ENCODE data around the gene CLCN6. TPM values are rescaled to one million over a fixed set of nuclear protein-coding genes. Genes with fewer than 3 reads are reported as not detected.

Gene CLCN6
- total RNA-seq, 2 donors from 2014 or later = 27.5 to 31.5 TPM

GRCh38 chr1:11878891-11879190, 72.8 kb downstream of the CLCN6 start:
- Histone ChIP-seq H3K9me3 (no peaks in the 10 kb centered on the region), H3K36me3 (no peaks in the 10 kb centered on the region), H3K27ac (no peak overlapping the region), H3K27me3 (replicated peaks; ENCODE audit: insufficient read depth) (no peaks in the 10 kb centered on the region), H3K4me3 (no peak overlapping the region), H3K4me1 (ENCODE audit: control insufficient read depth in 1 of 2, low read depth in 2 of 2) (peaks cover 0 to 24% of the 10 kb centered on the region in 2 donors)
- TF ChIP-seq CTCF (IDR thresholded peaks at IDR 0.05) = no peak
- ATAC-seq (ENCODE audit: insufficient number of reproducible peaks, low FRiP score, low read depth) (no peak), DNase-seq (ENCODE audit: low spot score) (no peak)

GRCh38 chr1:11879311-11880180, 73.6 kb downstream of the CLCN6 start:
- Histone ChIP-seq H3K9me3 (no peaks in the 10 kb centered on the region), H3K27ac (no peak overlapping the region), H3K4me1 (ENCODE audit: control insufficient read depth in 1 of 2, low read depth in 2 of 2) (peaks cover 0 to 18% of the 10 kb centered on the region in 2 donors), H3K4me3 (no peak overlapping the region), H3K27me3 (replicated peaks; ENCODE audit: insufficient read depth) (no peaks in the 10 kb centered on the region), H3K36me3 (no peaks in the 10 kb centered on the region)
- no peak for TF ChIP-seq CTCF (IDR thresholded peaks at IDR 0.05)
- DNase-seq (ENCODE audit: low spot score) (no peak), ATAC-seq (ENCODE audit: insufficient number of reproducible peaks, low FRiP score, low read depth) (no peak)

- Histone ChIP-seq H3K9me3 (no peaks in the 10 kb centered on the region), H3K27ac (no peak overlapping the region), H3K27me3 (replicated peaks; ENCODE audit: insufficient read depth) (no peaks in the 10 kb centered on the region), H3K4me1 (ENCODE audit: control insufficient read depth in 1 of 2, low read depth in 2 of 2) (peaks cover 0 to 15% of the 10 kb centered on the region in 2 donors), H3K4me3 (no peak overlapping the region), H3K36me3 (no peaks in the 10 kb centered on the region)
- no peak for TF ChIP-seq CTCF (IDR thresholded peaks at IDR 0.05)
- DNase-seq (ENCODE audit: low spot score) (no peak), ATAC-seq (ENCODE audit: insufficient number of reproducible peaks, low FRiP score, low read depth) (no peak)
Observed at GRCh38 chr1:11880181-11880575, 74.2 kb downstream of the CLCN6 start.

- Histone ChIP-seq H3K27me3 (replicated peaks; ENCODE audit: insufficient read depth) (no peaks in the 10 kb centered on the region), H3K36me3 (no peaks in the 10 kb centered on the region), H3K4me3 (no peak overlapping the region), H3K27ac (no peak overlapping the region), H3K9me3 (no peaks in the 10 kb centered on the region), H3K4me1 (ENCODE audit: control insufficient read depth in 1 of 2, low read depth in 2 of 2) (peaks cover 0 to 15% of the 10 kb centered on the region in 2 donors)
- DNase-seq (ENCODE audit: low spot score) (no peak), ATAC-seq (ENCODE audit: insufficient number of reproducible peaks, low FRiP score, low read depth) (no peak)
- no peak for TF ChIP-seq CTCF (IDR thresholded peaks at IDR 0.05)
Observed at GRCh38 chr1:11880911-11881748, 75.1 kb downstream of the CLCN6 start.

- H3K27me3 ChIP-seq (replicated peaks; ENCODE audit: insufficient read depth) = no peaks in the 10 kb centered on the region
- ATAC-seq (ENCODE audit: insufficient number of reproducible peaks, low FRiP score, low read depth) (no peak), DNase-seq (ENCODE audit: low spot score) (no peak)
- H3K27ac ChIP-seq = no peak overlapping the region
- H3K4me3 ChIP-seq = no peak overlapping the region
- peaks cover 0 to 15% of the 10 kb centered on the region in 2 donors for H3K4me1 ChIP-seq (ENCODE audit: control insufficient read depth in 1 of 2, low read depth in 2 of 2)
- no peak for TF ChIP-seq CTCF (IDR thresholded peaks at IDR 0.05)
- no peaks in the 10 kb centered on the region for H3K36me3 ChIP-seq
- H3K9me3 ChIP-seq = no peaks in the 10 kb centered on the region
Observed at GRCh38 chr1:11881749-11882441, 75.9 kb downstream of the CLCN6 start.

All from thoracic aorta (tissue), 2 donors.